ENCODE data around the gene P2RY2.

P2RY2 gene

DNA sequence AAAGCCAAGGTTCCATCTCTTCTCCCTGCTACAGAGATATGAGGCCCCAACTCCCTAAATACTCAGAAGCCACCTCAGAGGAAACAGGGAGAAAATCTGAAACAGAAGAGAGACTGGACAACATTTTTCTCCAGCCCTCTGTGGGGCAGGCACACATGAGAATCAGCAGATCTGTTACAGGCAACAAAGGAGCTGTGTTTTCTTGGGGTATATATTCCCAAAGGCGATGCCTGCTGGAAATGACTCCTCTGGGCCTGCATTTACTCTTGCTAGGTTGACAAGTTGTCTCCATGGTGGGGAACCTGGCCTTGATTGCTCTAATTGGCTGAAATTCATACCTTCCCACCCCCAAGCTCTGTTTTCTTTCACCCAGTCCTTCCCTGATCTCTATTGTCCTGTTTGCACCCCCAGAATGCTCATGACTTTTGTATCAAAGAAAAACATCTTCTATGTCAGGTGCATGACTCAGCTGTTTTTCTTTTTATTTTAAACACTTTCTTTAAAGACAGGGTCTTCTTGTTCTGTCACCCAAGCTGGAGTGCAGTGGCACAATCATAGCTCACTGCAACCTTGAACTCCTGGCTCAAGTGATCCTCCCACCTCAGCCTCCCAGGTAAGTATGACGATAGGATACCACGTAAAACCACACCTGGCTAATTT lies 30.6 kb downstream of the P2RY2 start:
- no peak for DNase-seq

DNA sequence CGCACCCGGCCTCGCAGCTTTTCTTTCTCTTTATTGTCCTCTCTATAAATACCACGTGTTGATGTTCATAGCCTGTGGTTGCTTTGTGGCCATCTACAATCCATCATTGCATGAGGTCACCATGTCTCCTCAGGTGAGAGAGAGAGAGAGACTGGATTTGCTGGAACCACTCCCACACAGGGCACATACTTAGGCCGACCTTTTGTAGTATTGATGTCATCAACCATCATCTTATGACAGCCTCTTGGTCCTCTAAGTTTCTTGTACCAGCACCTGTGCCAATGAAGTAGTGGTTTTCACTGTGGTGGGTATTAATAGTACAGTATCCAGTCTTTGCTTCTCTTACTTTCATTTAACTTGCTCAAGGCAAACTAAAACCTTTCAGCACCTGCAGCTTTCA lies 31.2 kb downstream of the P2RY2 start:
- DNase-seq, result no peak

DNA sequence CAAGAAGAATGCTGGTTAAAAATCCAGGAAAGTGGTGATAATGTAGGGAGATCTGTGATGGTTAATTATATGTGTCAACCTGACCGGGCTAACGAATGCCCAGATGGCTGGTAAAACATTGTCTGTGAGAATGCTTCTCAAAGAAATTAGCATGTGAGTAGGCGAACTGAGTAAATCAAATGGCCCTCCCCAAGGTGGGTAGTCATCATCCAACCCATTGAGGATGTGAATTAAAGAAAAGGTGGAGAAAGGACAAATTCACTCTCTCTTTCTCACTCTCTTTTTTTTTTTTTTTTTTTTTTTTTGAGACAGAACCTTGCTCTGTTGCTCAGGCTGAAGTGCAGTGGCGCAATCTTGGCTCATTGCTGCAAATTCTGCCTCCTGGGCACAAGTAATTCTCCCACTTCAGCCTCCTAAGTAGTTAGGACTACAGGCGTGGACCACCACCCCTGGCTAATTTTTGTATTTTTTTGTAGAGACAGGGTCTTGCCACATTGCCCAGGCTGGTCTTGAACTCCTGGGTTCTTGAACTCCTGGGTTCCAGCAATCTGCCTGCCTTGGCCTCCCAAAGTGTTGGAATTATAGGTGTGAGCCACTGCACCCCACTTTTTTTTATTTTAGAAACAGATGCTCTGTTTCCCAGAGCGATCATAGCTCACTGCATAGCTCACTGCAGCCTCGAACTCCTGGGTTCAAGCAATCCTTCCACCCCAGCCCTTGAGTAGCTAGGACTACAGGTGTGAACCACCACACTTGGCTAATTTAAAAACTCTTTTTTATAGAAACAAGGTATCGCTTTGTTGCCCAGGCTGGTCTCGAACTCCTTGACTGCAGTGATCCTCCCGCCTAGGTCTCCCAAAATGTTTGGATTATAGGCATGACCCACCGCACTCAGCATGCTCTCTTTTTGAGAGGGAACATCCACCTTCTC lies 32.0 kb downstream of the P2RY2 start:
- no peak for DNase-seq

DNA sequence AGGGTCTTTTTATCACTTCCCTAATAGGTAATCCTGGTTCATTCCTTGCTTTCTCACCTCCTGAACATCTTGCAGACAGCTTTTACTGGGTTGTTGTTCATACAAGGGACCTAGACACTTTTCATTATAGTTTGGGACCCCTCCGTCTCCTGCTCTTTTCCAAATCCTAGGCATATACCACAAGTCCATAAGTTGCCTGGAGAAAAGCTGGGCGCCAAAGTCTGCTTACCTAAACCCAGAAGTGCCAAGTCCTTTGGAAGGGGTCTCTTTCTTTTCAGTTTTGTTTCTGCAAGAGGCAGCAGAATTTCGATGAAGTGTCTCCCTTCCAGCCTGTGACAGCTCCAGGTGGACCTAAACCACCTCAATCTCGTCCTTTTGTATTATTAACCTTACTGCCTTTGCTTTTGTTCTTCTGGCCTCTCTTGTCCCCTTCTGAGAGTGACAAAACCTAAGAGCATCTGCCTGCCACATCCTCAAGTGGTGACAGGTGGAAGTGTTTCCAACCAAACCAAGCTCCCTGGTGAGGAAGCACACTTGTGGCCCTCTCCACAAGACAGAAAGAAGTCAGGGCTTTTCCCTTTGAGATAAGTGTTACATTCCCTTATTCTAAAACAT lies 34.6 kb downstream of the P2RY2 start:
- no peak for DNase-seq

DNA sequence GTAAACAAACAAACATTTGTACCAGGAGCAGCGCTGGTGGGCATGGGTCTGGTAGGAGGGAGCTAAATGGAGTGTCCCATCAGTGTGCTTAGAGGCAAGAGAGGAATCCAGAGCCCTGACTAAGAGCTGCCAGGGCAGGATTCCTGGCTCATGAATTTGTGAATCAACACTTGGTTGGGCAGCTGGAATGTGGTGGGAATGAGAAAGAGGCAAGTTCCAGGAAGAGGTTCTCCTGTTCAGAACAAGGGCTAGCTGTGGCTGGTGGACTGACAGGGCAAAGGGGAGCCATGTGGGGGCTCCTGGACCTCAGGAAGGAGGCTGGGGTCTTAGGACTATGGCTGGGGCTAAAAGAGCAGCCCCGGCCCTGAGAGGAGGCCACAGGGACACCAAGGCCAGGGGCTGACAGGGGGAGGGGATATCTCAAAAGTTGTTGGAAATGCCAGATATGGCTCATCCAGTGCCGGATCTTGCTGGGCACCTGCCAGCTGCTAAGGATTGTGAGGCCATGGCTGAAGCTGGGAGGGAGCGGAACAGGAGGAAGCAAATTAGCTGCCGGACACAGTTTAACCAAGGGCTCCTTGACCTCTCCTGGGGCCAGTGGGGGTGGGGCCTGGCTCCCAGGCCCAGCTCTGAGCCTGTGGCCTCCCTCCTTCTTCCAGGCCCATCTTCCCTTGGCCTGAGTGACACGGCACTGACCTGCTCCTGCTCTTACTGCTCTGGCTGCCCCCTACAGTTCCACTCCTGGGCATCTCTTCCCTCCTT lies 39.4 kb downstream of the P2RY2 start:
- DNase-seq, result no peak

DNA sequence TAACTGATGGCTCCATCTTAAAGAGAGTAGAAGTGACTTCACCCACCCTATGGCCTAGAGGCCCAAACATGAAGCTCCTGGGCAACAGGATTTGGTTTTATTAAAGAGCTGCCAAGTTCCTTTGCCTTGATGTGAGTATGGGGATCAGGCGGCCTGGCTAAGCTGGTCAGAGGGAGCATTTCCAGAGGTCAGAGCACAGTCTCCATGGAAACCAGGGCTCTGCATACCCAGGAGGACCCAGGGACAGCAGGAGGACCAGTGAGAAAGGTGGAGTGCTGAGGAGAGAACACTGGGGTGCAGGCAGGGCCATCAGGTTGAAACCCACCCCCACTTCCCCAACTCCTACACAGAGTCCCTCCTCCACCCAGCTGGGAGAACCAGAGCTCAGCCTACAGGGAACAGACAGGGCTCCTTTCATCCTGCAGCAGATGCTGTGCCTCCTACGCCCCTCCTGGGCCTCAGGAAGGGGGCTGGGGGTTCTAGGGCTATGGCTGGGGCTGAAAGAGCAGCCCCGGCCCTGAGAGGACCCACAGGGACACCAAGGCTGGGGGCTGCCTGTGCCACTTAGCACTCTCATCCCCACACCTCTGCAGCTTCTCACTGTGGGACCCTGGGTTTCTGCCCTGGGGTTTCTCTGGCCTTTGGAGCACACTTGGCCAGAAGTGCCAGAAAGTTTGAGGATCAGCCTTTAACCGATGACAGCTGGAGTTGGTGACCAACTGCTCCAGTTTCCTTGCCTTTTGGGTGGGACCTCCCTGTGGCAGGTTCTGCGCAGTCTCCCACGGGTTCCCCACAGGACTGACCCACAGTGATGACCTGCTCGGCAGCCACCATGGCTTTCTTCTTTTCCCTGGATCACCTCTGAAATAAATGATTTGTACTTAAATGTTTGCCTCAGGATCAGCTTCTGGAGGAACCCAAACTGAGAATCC lies 40.3 kb downstream of the P2RY2 start:
- DNase-seq, result no peak

DNA sequence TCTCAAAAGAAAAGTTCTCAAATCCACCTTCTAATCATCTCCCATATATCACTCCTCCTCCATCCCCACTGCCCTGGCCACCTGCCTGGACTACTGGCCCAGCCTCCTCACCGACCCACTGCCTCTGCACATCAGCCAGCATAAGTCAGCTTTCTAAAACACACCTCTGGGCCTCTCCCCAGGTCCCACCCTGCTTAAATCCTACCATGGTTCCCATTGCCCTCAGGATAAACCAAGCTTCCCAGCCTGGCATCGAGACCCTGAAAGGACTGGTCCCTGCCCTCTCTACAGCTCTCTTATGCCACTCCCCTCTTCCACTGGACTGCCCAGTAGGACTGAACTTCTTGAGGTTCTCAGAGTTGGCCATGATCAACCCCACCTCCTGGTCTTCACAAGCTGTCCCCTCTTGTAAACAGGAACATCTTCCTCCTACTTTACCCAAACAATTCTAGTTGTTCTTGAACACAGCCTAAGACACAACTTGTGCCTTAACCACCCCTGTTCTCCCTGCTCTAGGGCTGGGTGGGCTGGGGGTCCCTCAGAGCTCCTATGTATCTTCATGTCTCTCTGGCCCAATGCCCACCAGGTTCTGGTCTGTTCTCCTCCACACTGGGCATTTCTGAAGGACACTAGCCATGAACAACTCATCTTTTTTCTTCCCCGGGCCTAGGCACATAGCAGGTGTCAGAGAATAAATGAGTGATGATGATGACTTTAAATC lies 41.5 kb downstream of the P2RY2 start:
- DNase-seq, result no peak

DNA sequence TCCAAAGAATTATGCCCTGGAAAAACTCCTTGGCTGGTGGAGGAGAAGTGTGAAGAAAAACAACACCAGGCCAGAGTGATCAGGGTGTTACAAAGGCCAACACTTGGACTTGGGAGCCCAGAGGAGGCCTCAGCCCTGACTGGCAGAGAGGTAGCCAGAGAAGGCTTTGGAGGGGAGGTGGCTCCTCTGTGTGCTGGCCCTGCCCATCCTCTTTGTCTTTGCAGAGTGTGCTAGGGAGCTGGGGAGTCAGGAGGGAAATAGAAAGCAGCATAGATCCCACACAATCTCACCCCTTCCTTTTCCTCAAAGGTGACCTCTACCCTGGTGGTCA lies 42.0 kb downstream of the P2RY2 start:
- DNase-seq, result no peak

DNA sequence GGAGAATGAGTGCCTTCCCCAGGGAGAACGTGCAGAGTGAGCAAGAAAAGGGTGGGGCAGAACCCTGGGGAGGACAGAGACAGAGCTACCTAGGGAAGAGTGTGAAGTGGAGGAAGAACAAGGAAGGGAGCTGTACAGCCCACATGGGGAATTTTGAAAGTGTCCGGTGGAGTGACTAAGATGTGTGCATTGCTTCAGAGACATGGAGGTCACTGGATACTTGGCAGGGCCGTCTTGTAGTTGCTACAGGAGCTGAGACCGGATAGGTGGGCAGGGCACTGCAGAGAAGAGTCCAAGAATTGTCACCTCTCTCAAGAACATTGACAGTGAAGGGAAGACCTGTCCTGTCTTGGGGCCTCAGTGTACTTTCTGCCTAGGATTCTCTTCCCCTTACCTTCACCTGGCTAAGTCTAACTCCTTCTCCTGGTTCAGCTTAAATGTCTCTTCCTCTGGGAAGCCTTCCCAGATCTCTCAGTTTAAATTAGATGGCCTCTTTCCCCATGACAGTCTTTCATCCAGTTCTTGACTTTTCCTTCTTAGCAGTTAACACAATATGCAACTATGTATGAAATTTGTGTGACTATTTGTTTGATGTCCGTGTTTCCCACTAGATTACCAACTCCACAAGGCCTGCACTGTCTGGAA lies 44.9 kb downstream of the P2RY2 start:
- DNase-seq, result no peak

DNA sequence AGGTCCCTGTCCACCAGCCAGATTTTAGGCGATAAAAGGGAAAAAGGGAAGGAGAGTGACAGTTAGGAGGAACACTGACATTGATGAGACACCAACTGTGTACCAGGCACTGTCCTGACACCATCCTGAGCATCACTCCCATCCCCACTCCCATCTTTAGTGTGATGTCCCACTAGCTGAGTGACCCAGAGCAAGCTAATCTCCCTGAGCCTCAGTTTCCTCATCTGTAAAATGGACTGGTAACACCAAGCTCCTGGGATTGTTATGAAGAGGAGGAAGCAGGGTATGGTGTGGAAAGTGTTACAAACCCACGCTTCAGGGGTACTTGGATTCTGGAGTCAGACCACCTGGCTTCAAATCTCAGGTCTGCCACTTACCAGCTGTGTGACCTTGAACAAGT lies 45.6 kb downstream of the P2RY2 start:
- no peak for DNase-seq

DNA sequence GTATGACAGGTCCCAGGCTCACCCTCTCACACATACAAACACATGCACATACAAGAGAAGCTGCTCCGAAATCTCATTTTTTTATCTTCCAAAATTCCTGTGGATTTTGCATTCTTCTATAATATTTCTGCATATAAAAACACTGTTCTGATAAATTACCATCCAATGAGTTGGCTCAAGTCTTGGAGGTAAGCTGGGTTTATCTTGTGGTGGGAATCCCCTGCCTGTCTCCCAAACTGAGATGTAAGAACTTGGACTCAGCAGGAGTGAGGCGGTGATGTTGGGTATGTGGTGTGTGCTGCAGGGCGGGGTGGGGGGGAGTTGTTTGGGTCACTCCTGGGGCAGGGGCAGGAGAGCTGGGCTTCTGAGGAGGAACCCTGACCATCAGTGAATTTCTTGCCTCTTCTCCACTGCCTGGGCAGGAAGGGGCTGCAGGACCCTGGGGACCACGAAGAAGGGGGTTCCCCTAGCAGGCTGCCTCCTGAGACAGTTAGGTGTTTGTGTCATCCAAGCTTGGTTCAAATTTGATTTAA lies 47.3 kb downstream of the P2RY2 start:
- no peak for DNase-seq

DNA sequence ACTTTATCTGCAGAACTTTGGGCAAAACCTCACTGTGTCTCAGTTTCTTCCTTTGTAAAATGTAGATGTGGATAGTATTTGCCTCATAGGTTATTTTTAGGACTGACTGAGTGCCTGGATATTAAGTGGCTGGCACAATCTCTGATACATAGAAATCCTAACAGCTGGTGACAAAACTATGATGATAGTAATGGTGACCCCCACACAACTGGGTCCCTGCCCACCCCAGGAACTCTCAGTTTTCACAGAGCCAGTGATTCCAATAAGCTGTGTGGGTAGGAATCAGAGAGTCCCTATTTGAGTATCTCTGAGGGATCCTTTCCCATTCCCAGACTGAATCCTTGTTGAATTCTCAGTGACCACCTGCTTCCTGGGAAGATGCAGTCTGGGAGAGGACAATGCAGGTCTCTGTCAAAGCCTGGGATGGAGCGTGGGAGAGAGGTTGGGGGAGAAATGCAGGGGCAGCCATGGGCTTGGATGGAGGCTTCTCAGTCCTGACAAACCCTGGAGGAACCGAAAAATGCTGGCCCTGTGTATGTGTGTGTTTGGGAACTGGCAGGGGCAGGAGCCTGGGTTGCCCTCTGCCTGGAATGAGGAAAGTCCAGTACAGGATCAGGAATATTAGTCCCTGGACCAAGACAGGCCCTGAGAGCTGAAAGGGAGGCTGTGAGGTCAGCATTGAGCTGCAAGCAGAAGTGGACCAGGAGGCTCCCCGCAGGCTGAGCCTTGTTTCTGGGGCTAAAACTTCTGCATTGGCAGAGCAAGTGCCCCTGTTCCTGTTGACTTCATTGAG lies 48.0 kb downstream of the P2RY2 start:
- no peak for DNase-seq

DNA sequence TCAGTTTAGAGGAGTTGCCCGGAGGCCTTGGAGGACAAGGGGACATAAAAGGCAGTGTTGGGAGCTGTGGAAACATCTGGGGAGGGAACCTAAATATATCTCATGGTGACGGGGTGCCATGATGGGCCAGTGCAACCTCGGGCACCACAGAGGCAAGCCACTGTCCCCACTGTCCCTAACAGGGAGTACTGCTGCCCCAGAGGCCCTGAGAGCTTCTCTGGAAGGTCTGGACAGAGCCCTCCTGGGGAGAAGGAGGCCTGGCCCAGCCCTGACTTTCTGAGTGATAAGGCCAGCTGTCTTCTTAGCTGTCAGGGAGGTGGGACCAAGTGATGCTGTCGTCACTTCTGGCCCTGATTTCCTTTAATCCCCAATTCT lies 48.6 kb downstream of the P2RY2 start:
- no peak for DNase-seq

DNA sequence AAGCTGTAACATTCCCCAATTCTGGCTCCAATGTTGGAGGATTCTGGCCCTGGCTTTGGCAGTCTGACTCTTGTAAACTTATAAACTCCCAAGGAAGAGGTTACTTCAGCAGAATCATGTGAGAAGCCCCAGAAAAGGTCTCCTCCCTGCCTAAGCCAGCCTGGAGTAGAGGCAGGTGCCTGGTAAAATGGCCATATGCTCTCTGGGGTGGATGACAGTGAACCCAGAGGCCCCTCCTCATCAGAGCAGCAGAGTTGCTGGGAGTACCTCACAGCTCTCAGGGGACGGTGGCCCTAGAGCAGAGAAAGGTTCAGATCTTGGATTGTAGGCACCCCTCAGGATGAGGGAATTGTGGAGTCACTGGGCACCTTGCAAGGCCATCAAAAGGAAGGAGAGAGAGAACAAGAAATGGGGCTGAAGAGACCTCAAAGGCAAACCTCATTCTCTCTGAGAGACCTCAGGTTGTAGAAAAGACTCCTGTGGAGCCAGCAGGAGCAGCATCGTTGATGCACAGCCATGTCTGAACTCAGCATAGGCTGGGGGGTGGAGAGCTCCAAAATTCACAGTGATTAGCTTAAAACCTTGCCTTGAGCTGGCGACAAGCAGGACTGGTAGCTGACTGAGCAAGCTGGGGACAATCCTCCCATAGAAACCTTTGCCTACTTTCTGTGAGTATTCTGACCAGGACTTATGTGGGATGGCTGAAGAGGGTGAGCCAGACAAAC lies 49.2 kb downstream of the P2RY2 start:
- no peak for DNase-seq

DNA sequence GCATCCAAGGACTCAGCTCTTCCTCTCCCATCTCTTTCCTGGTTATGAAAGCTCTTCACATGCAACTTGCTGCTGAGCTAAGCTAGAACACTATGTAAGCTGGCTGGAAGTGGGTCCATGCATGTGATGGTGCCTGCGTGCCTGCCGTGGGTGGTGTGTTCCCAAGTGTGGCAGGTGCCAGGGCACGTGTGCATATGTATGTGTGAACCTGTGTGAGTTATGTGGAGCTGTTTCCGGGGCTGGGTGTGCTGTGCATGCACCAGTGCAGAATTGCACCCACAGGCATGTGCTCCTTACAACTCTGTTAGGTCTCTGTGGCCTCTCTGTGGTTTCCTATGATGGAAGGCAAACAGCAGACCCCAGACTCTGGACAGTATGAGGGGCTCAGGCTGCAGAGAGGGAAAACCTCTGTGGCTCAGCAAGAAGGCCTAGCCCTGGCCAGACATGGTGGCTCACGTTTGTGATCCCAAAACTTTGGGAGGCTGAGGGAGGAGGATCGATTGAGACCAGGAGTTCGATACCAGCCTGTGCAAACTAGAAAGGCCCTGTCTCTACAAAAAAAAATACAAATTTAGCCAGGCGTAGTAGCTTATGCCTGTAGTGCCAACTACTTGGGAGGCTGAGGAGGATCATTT lies 49.9 kb downstream of the P2RY2 start:
- DNase-seq, result no peak

DNA sequence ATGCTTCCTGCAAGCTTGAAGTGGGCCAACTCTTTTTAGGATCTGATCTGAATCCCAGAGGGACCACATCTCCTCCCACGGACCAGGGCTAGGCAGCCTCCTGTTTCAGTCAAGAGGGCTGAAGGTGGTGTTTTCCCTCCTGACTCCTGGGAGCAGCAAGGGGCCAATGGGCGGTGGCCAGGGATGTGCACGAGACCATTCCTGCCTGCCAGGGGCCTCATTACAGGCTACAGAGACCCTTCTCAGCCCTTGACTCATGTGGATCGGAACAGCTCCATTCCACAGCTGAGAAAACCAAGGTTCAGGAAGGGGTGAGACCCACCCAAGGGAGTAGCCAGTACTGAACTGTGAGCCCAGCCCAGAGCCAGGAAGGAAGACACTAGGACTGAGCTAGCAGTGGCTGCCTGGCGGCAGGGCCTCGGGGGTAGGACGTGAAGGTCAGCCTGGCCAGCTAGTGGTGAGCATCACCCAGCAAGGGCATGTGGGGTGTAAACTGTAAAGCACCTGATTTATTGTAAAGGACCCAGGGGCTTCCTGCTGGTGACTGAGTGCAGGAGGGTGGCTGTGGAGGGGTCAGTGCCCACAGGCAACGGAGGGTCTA lies 50.7 kb downstream of the P2RY2 start:
- DNase-seq, result no peak

DNA sequence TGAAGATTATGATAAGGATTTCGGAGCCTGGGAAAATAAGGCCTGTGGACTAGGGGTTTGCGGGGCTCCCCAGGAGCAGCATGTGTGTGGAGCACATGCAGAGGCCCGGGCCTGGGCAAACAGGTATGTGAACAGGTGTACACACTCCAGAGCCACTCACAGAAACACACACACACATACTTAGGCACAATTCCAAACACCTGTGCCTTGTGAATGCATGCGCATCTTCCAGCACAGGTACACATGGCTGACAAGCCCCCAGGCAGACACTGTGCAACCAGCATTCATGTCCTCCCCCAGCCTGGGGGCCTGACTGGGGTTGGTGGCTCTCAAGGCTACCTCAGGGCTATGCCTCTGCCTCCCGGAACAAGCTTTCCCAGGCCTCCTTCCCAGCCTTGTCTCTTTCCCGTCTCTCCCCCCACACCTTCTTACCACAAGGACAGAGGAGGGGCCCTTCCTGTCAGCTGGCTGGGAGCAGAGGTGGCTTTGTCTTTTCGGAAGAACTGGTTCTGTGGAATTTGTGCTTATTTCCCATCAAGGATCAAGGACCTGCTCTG lies 51.5 kb downstream of the P2RY2 start:
- DNase-seq, result no peak

Data from activated naive CD4-positive, alpha-beta T cell treated with anti-CD3 and anti-CD28 coated beads, Interleukin-2, amount 50 U/mL, for 16 hours (primary cell).